ENCODE measurements around the gene KANSL3.
"Not testable (repeated sequence)": the region's sequence is repeated elsewhere in the genome, so short reads cannot be mapped to it uniquely, and the experiment has no call there.

Gene KANSL3

GRCh38 chr2:96579422-96579821, 58.7 kb downstream of the KANSL3 start:
- Mint-ChIP-seq H3K4me3 (no peak overlapping the region), H3K36me3 (ENCODE audit: low read depth) (peaks cover 6% of the 10 kb centered on the region), H3K9me3 (no peaks in the 10 kb centered on the region), H3K4me1 (ENCODE audit: low read depth) (no peaks in the 10 kb centered on the region), H3K27ac (no peak overlapping the region), H3K27me3 (no peaks in the 10 kb centered on the region)
- intact Hi-C loops (cut with micrococcal nuclease) = no loop called here

GRCh38 chr2:96578731-96579130, 59.4 kb downstream of the KANSL3 start:
- H3K36me3 Mint-ChIP-seq (ENCODE audit: low read depth) = no peaks in the 10 kb centered on the region

GRCh38 chr2:96577501-96577900, 60.6 kb downstream of the KANSL3 start:
- Mint-ChIP-seq H3K27ac (no peak overlapping the region), H3K9me3 (no peaks in the 10 kb centered on the region), H3K4me3 (no peak overlapping the region), H3K36me3 (ENCODE audit: low read depth) (no peaks in the 10 kb centered on the region), H3K27me3 (no peaks in the 10 kb centered on the region), H3K4me1 (ENCODE audit: low read depth) (no peaks in the 10 kb centered on the region)
- intact Hi-C loops (cut with micrococcal nuclease) = no loop called here

More at GRCh38 chr2:96578731-96579130, 59.4 kb downstream of the KANSL3 start:
- no peaks in the 10 kb centered on the region for H3K4me1 Mint-ChIP-seq (ENCODE audit: low read depth)
- no peaks in the 10 kb centered on the region for H3K9me3 Mint-ChIP-seq
- intact Hi-C loops (cut with micrococcal nuclease) = no loop called here
- no peak overlapping the region for H3K4me3 Mint-ChIP-seq
- H3K27ac Mint-ChIP-seq = no peak overlapping the region
- no peaks in the 10 kb centered on the region for H3K27me3 Mint-ChIP-seq

GRCh38 chr2:96575785-96576456, 62.2 kb downstream of the KANSL3 start:
- Mint-ChIP-seq H3K27me3 (no peaks in the 10 kb centered on the region), H3K36me3 (ENCODE audit: low read depth) (no peaks in the 10 kb centered on the region), H3K9me3 (no peaks in the 10 kb centered on the region), H3K27ac (no peak overlapping the region), H3K4me3 (no peak overlapping the region), H3K4me1 (ENCODE audit: low read depth) (no peaks in the 10 kb centered on the region)
- intact Hi-C loops (cut with micrococcal nuclease) = no loop called here

- H3K27ac Mint-ChIP-seq = no peak overlapping the region
- intact Hi-C loops (cut with micrococcal nuclease) = no loop called here
- H3K4me1 Mint-ChIP-seq (ENCODE audit: low read depth) = no peaks in the 10 kb centered on the region
- no peak overlapping the region for H3K4me3 Mint-ChIP-seq
- no peaks in the 10 kb centered on the region for H3K27me3 Mint-ChIP-seq
- H3K36me3 Mint-ChIP-seq (ENCODE audit: low read depth) = no peaks in the 10 kb centered on the region
- no peaks in the 10 kb centered on the region for H3K9me3 Mint-ChIP-seq
Measured at GRCh38 chr2:96574364-96574763, 63.7 kb downstream of the KANSL3 start.

GRCh38 chr2:96568094-96568493, 70.0 kb downstream of the KANSL3 start:
- intact Hi-C loops (cut with micrococcal nuclease) = no loop called here
- Mint-ChIP-seq H3K27me3 (peaks cover 2% of the 10 kb centered on the region), H3K27ac (no peak overlapping the region), H3K9me3 (no peaks in the 10 kb centered on the region), H3K36me3 (ENCODE audit: low read depth) (no peaks in the 10 kb centered on the region), H3K4me1 (ENCODE audit: low read depth) (no peaks in the 10 kb centered on the region), H3K4me3 (no peak overlapping the region)

- H3K9me3 Mint-ChIP-seq = no peaks in the 10 kb centered on the region
- intact Hi-C loops (cut with micrococcal nuclease) = no loop called here
- no peaks in the 10 kb centered on the region for H3K4me1 Mint-ChIP-seq (ENCODE audit: low read depth)
- H3K4me3 Mint-ChIP-seq = no peak overlapping the region
- H3K27me3 Mint-ChIP-seq = peaks cover 2% of the 10 kb centered on the region
- H3K27ac Mint-ChIP-seq = no peak overlapping the region
- no peaks in the 10 kb centered on the region for H3K36me3 Mint-ChIP-seq (ENCODE audit: low read depth)
Measured at GRCh38 chr2:96565111-96565510, 73.0 kb downstream of the KANSL3 start.

GRCh38 chr2:96564563-96564962, 73.5 kb downstream of the KANSL3 start:
- no peak overlapping the region for H3K27ac Mint-ChIP-seq
- no peaks in the 10 kb centered on the region for H3K4me1 Mint-ChIP-seq (ENCODE audit: low read depth)
- H3K9me3 Mint-ChIP-seq = no peaks in the 10 kb centered on the region
- no peak overlapping the region for H3K4me3 Mint-ChIP-seq
- no peaks in the 10 kb centered on the region for H3K36me3 Mint-ChIP-seq (ENCODE audit: low read depth)
- H3K27me3 Mint-ChIP-seq = peaks cover 2% of the 10 kb centered on the region
- intact Hi-C loops (cut with micrococcal nuclease) = no loop called here

GRCh38 chr2:96564026-96564425, 74.1 kb downstream of the KANSL3 start:
- intact Hi-C loops (cut with micrococcal nuclease) = no loop called here
- Mint-ChIP-seq H3K9me3 (no peaks in the 10 kb centered on the region), H3K4me1 (ENCODE audit: low read depth) (no peaks in the 10 kb centered on the region), H3K27ac (no peak overlapping the region), H3K36me3 (ENCODE audit: low read depth) (no peaks in the 10 kb centered on the region), H3K4me3 (no peak overlapping the region), H3K27me3 (peaks cover 2% of the 10 kb centered on the region)

- Mint-ChIP-seq H3K9me3 (peaks cover 7% of the 10 kb centered on the region), H3K27ac (no peak overlapping the region), H3K4me1 (ENCODE audit: low read depth) (peaks cover 26% of the 10 kb centered on the region), H3K4me3 (no peak overlapping the region), H3K27me3 (peaks cover 3% of the 10 kb centered on the region), H3K36me3 (ENCODE audit: low read depth) (peaks cover 3% of the 10 kb centered on the region)
- intact Hi-C loops (cut with micrococcal nuclease) = no loop called here
Measured at GRCh38 chr2:96558485-96558884, 79.6 kb downstream of the KANSL3 start.

GRCh38 chr2:96558061-96558460, 80.1 kb downstream of the KANSL3 start:
- Mint-ChIP-seq H3K36me3 (ENCODE audit: low read depth) (peaks cover 7% of the 10 kb centered on the region), H3K27me3 (peaks cover 3% of the 10 kb centered on the region), H3K4me1 (ENCODE audit: low read depth) (peaks cover 31% of the 10 kb centered on the region), H3K27ac (no peak overlapping the region), H3K4me3 (no peak overlapping the region), H3K9me3 (peaks cover 7% of the 10 kb centered on the region)
- intact Hi-C loops (cut with micrococcal nuclease) = no loop called here

- peaks cover 33% of the 10 kb centered on the region for H3K4me1 Mint-ChIP-seq (ENCODE audit: low read depth)
- peaks cover 13% of the 10 kb centered on the region for H3K36me3 Mint-ChIP-seq (ENCODE audit: low read depth)
- intact Hi-C loops (cut with micrococcal nuclease); H3K9me3 Mint-ChIP-seq; H3K4me3 Mint-ChIP-seq; H3K27ac Mint-ChIP-seq; H3K27me3 Mint-ChIP-seq: not testable (repeated sequence)
Measured at GRCh38 chr2:96557421-96557820, 80.7 kb downstream of the KANSL3 start.

GRCh38 chr2:96556441-96557330, 81.4 kb downstream of the KANSL3 start:
- Mint-ChIP-seq H3K36me3 (ENCODE audit: low read depth) (peaks cover 21% of the 10 kb centered on the region), H3K4me3 (no peak overlapping the region)
- intact Hi-C loops (cut with micrococcal nuclease) = no loop called here

GRCh38 chr2:96555146-96555610, 82.9 kb downstream of the KANSL3 start:
- intact Hi-C loops (cut with micrococcal nuclease) = no loop called here
- Mint-ChIP-seq H3K4me3 (no peak overlapping the region), H3K36me3 (ENCODE audit: low read depth) (peaks cover 36% of the 10 kb centered on the region), H3K27me3 (peaks cover 3% of the 10 kb centered on the region), H3K27ac (no peak overlapping the region), H3K4me1 (ENCODE audit: low read depth) (peaks cover 33% of the 10 kb centered on the region), H3K9me3 (peaks cover 7% of the 10 kb centered on the region)

More at GRCh38 chr2:96556441-96557330, 81.4 kb downstream of the KANSL3 start:
- H3K27ac Mint-ChIP-seq = no peak overlapping the region
- H3K4me1 Mint-ChIP-seq (ENCODE audit: low read depth) = peaks cover 33% of the 10 kb centered on the region
- H3K9me3 Mint-ChIP-seq = peaks cover 7% of the 10 kb centered on the region
- H3K27me3 Mint-ChIP-seq = peaks cover 3% of the 10 kb centered on the region

All from dendritic cell treated with granulocyte-macrophage colony-stimulating factor and Interleukin-4, amounts not matched to agents 40 ng/mL and 50 ng/mL, for 4 days (primary cell).